HEK293T (cell line): ENCODE data around the gene GSDME.

Experiments
- BHLHE40 ChIP-seq: fragments of 450-650 bp; IDR thresholded peaks from 2 replicates; pipeline ENCODE4 v1.6.1; 2016; ENCODE audit warnings: mild to moderate bottlenecking, moderate library complexity, borderline replicate concordance
- ELF4 ChIP-seq: fragments of 450-650 bp; IDR thresholded peaks from 2 replicates; pipeline ENCODE4 v1.6.1; 2017; ENCODE audit warnings: antibody characterized with exemption
- FOXK2 ChIP-seq: fragments of 450-650 bp; IDR thresholded peaks from 2 replicates; pipeline ENCODE4 v1.6.1; 2016; ENCODE audit warnings: mild to moderate bottlenecking
- FOXM1 ChIP-seq: fragments of 450-650 bp; IDR thresholded peaks from 2 replicates; pipeline ENCODE4 v1.6.1; 2017; ENCODE audit warnings: mild to moderate bottlenecking, borderline replicate concordance
- HDGF ChIP-seq: fragments of 450-650 bp; IDR thresholded peaks from 2 replicates; pipeline ENCODE4 v1.6.1; 2017; ENCODE audit warnings: antibody characterized with exemption, borderline replicate concordance
- LEF1 ChIP-seq: fragments of 450-650 bp; IDR thresholded peaks from 2 replicates; pipeline ENCODE4 v1.6.1; 2017; ENCODE audit warnings: mild to moderate bottlenecking, borderline replicate concordance
- PKNOX1 ChIP-seq: fragments of 450-650 bp; IDR thresholded peaks from 2 replicates; pipeline ENCODE4 v1.6.1; 2016
- SP1 ChIP-seq: fragments of 450-650 bp; IDR thresholded peaks from 2 replicates; pipeline ENCODE4 v1.6.1; 2017
- TARDBP ChIP-seq: fragments of 450-650 bp; IDR thresholded peaks from 2 replicates; pipeline ENCODE4 v1.6.1; 2016

GRCh38 chr7:24707988-24708615, 49.2 kb downstream of the GSDME start:
- TF ChIP-seq LEF1 (no peak), ELF4 (no peak), FOXK2 (no peak), TARDBP (no peak), FOXM1 (no peak), BHLHE40 (no peak), SP1 (no peak), HDGF (no peak), PKNOX1 (no peak)
